K562 (cell line): Measurements from ENCODE around the gene PATL2. TPM values are rescaled to one million over a fixed set of nuclear protein-coding genes. Genes with fewer than 3 reads are reported as not detected.

Experiments used
- ATF7 ChIP-seq: fragments of 450-650 bp; IDR thresholded peaks from 2 replicates; pipeline ENCODE4 v1.7.1; 2014; ENCODE audit warnings: mild to moderate bottlenecking, moderate library complexity
- BCOR ChIP-seq: fragments of 450-650 bp; IDR thresholded peaks from 2 replicates; pipeline ENCODE4 v1.6.1; 2016
- CAMTA2 ChIP-seq: fragments of 250-450 bp; sonication (Bioruptor Pico); conservative IDR thresholded peaks from 2 replicates; pipeline ENCODE4 v1.5.1; 2022
- E2F8 ChIP-seq: fragments of 450-650 bp; IDR thresholded peaks from 2 replicates; pipeline ENCODE4 v1.7.1; 2018; ENCODE audit warnings: mild to moderate bottlenecking, low read depth; ENCODE audit not compliant: partially characterized antibody
- HOXB6 ChIP-seq: fragments of 250-450 bp; sonication (Bioruptor Pico); IDR thresholded peaks from 2 replicates; pipeline ENCODE4 v1.5.1; 2022; ENCODE audit warnings: mild to moderate bottlenecking, borderline replicate concordance
- MED1 ChIP-seq: sonication (generic); formaldehyde crosslinking; IDR thresholded peaks from 2 replicates; pipeline ENCODE4 v1.8.1; 2023; ENCODE audit warnings: missing genetic modification reagents, borderline replicate concordance
- RREB1 ChIP-seq: fragments of 250-450 bp; sonication (Bioruptor Pico); IDR thresholded peaks from 2 replicates; pipeline ENCODE4 v1.4.0; 2020
- SRSF1 ChIP-seq: fragments of 200-400 bp; formaldehyde crosslinking; IDR thresholded peaks from 2 replicates; pipeline ENCODE4 v1.6.1; 2017; ENCODE audit warnings: mild to moderate bottlenecking, low read depth, low read length, moderate library complexity
- TCF7 ChIP-seq: sonication (generic); IDR thresholded peaks from 2 replicates; pipeline ENCODE4 v1.6.1; 2016; ENCODE audit warnings: antibody characterized with exemption, borderline replicate concordance
- THRA ChIP-seq: fragments of 450-650 bp; IDR thresholded peaks from 2 replicates; pipeline ENCODE4 v1.6.1; 2017; ENCODE audit warnings: mild to moderate bottlenecking, moderate library complexity
- VEZF1 ChIP-seq: fragments of 200-800 bp; sonication (Bioruptor generic); IDR thresholded peaks from 2 replicates; pipeline ENCODE4 v1.6.1; 2017; ENCODE audit warnings: missing genetic modification characterization, missing compliant biosample characterization
- ZBTB2 ChIP-seq: fragments of 450-650 bp; IDR thresholded peaks from 2 replicates; pipeline ENCODE4 v1.6.1; 2016; ENCODE audit warnings: antibody characterized with exemption
- ZFP1 ChIP-seq: fragments of 450-650 bp; formaldehyde crosslinking; IDR thresholded peaks from 2 replicates; pipeline ENCODE4 v1.4.0; 2020; ENCODE audit warnings: mild to moderate bottlenecking, mixed read lengths
- ZNF184 ChIP-seq: sonication (generic); formaldehyde crosslinking; IDR thresholded peaks from 2 replicates; pipeline ENCODE4 v1.5.0; 2020; ENCODE audit warnings: missing genetic modification reagents
- ZNF23 ChIP-seq: fragments of 250-450 bp; sonication (Bioruptor Pico); IDR thresholded peaks from 2 replicates; pipeline ENCODE4 v1.4.0; 2020; ENCODE audit warnings: mild to moderate bottlenecking
- polyA plus RNA-seq, 8 experiments: library from polyadenylated mRNA; depleted of rRNA in 4 of 8; stranded (reverse) in 5 of 8; unstranded in 3 of 8; fragments of >200 nt; fragmentation: Nextera tagmentation in 2 of 8; fragmentation: Illumina TruSeq in 1 of 8; extraction: Ambion mirVana in 2 of 8; extraction: Trizol in 1 of 8; gene quantifications; 2 replicates each; pipeline versions ENCODE4 v1.2.1 to v1.2.3, GENCODE V29; 2011 to 2014; ENCODE audit warnings: inconsistent platforms in 1 of 8, missing spikeins in 1 of 8
- total RNA-seq, 7 experiments: library from RNA; depleted of rRNA in 6 of 7; stranded (reverse); fragments of >200 nt in 6 of 7; fragmentation: Illumina TruSeq in 2 of 7; extraction: Trizol in 2 of 7; gene quantifications; 2 replicates each; pipeline versions ENCODE4 v1.2.1 to v1.2.3, GENCODE V29; 2011 to 2021; ENCODE audit warnings: low replicate concordance in 1 of 7

PATL2 gene
- total and polyA plus RNA-seq, 9 of the 15 experiments (the other 6 are each of a cell fraction or from before 2014, with no cell fraction given), result 0.42 to 1.1 (median 0.86) TPM

- TF ChIP-seq VEZF1 (CRISPR knock-in tag) (peak; percentile 82), CAMTA2 (CRISPR knock-in tag) (no peak), ZNF184 (CRISPR knock-in tag) (no peak), THRA (no peak), E2F8 (no peak), SRSF1 (no peak), RREB1 (CRISPR knock-in tag) (no peak), ZBTB2 (no peak; the same call in 1 of the 2 replicates), HOXB6 (no peak), ATF7 (peak; percentile 54; the same call in 1 of the 2 replicates), TCF7 (no peak), ZNF23 (no peak), BCOR (no peak; the same call in 1 of the 2 replicates), ZFP1 (CRISPR knock-in tag) (no peak), MED1 (CRISPR knock-in tag) (no peak)
These were observed 24.5 kb upstream of the PATL2 start (continued) for GRCh38 chr15:44735482-44736180.
